ENCODE data around the gene ETS2. TPM values are rescaled to one million over a fixed set of nuclear protein-coding genes. Genes with fewer than 3 reads are reported as not detected.

The ETS2 gene
- total and polyA plus RNA-seq, 2 of the 8 experiments (the other 6 are each of a cell fraction or from before 2014, with no cell fraction given) = 11.0 to 45.1 TPM

GRCh38 chr21:38766987-38767722 is 38.6 kb upstream of the ETS2 start:
- H2AFZ ChIP-seq (ENCODE audit: low read length) = no peak overlapping the region
- H3K23ac ChIP-seq (ENCODE audit: insufficient read length) = no peak overlapping the region
- no peak overlapping the region for H3K4me3 ChIP-seq (ENCODE audit: extremely low read depth in 1 of 4, insufficient read depth in 2 of 4, low read depth in 3 of 4, low read length in 4 of 4)
- H2BK20ac ChIP-seq (ENCODE audit: low read length) = no peak overlapping the region
- no peak overlapping the region for H2BK15ac ChIP-seq (ENCODE audit: low read length)
- no peak overlapping the region for H2BK12ac ChIP-seq (ENCODE audit: low read depth, low read length)
- 81% methylated on average over 13 of the region's 13 CpGs; no CpG with 5 or more reads in 1 of the 2 experiments for WGBS, 2 experiments (ENCODE audit: extremely low coverage in 1 of 2, insufficient coverage in 1 of 2, insufficient read length in 1 of 2, insufficient replicate concordance in 2 of 2, low coverage in 1 of 2, low lambda C conversion rate in 2 of 2, missing lambda C conversion rate in 1 of 2)
- DNase-seq (ENCODE audit: low read depth in 1 of 2, low spot score in 2 of 2) (no peak), FAIRE-seq (no peak)
- no peaks in the 10 kb centered on the region; a peak in 2 of 7 replicates for H3K4me1 ChIP-seq (replicated peaks in 1 of 4; ENCODE audit: control insufficient read depth in 3 of 4, insufficient read depth in 4 of 4, low read length in 3 of 4)
- H3K79me2 ChIP-seq (ENCODE audit: control insufficient read depth in 1 of 2, insufficient read depth in 2 of 2, low read length in 2 of 2) = no peaks in the 10 kb centered on the region
- no peak overlapping the region for H4K91ac ChIP-seq (replicated peaks; ENCODE audit: insufficient read length, low read length)
- no peaks in the 10 kb centered on the region; a peak in 2 of 7 replicates for H3K27me3 ChIP-seq (replicated peaks in 1 of 4; ENCODE audit: control insufficient read depth in 3 of 4, extremely low read depth in 1 of 4, insufficient read depth in 3 of 4, low read length in 3 of 4)
- no peak overlapping the region for H3K18ac ChIP-seq (ENCODE audit: extremely low read depth, low read length)
- H3K4me2 ChIP-seq (ENCODE audit: insufficient read depth in 1 of 2, low read depth in 2 of 2, low read length in 2 of 2) = no peak overlapping the region
- H3K36me3 ChIP-seq (ENCODE audit: control insufficient read depth in 2 of 4, insufficient read depth in 4 of 4, low read length in 3 of 4) = no peaks in the 10 kb centered on the region
- TF ChIP-seq USF2 (IDR thresholded peaks at IDR 0.05; ENCODE audit: low read length) (no peak), RXRA (IDR thresholded peaks at IDR 0.05; ENCODE audit: insufficient read depth, low read depth, low read length) (no peak), POU5F1 (IDR thresholded peaks at IDR 0.05; ENCODE audit: low read depth, low read length) (no peak), BRCA1 (IDR thresholded peaks at IDR 0.05; ENCODE audit: low read depth, low read length) (no peak), CHD2 (IDR thresholded peaks at IDR 0.05; ENCODE audit: low read length) (no peak), RFX5 (IDR thresholded peaks at IDR 0.05; ENCODE audit: borderline replicate concordance, low read depth, low read length) (no peak), EGR1 (IDR thresholded peaks at IDR 0.05; ENCODE audit: borderline replicate concordance, low read depth, low read length) (no peak), TBP (IDR thresholded peaks at IDR 0.05; ENCODE audit: low read depth, low read length) (no peak)
- CTCF ChIA-PET (ENCODE audit: partially characterized antibody) = no interaction called here
- H3K79me1 ChIP-seq (ENCODE audit: low read depth, low read length) = no peaks in the 10 kb centered on the region
- H3K4ac ChIP-seq (replicated peaks; ENCODE audit: insufficient read length, low read depth, low read length) = no peak overlapping the region
- no peaks in the 10 kb centered on the region for H4K20me1 ChIP-seq (replicated peaks in 1 of 2; ENCODE audit: control insufficient read depth in 1 of 2, insufficient read depth in 2 of 2, low read length in 2 of 2)
- no peak overlapping the region for H2AK5ac ChIP-seq (ENCODE audit: low read depth, low read length)
- H3K23me2 ChIP-seq (ENCODE audit: low read depth, low read length) = no peaks in the 10 kb centered on the region; the same call in 1 of the 2 replicates
- H3K9me3 ChIP-seq (ENCODE audit: insufficient read depth in 2 of 2, low read depth in 1 of 2, low read length in 1 of 2) = peaks cover 0 to 4% of the 10 kb centered on the region in 2 experiments; a peak in 1 of 4 replicates
- no peak overlapping the region for H3K56ac ChIP-seq (replicated peaks; ENCODE audit: insufficient read length, low read depth, low read length)
- no peak overlapping the region for H4K5ac ChIP-seq (ENCODE audit: insufficient read length, low read depth, low read length)
- H4K8ac ChIP-seq (ENCODE audit: extremely low read depth, insufficient read depth, low read length) = no peak overlapping the region
- H3K9ac ChIP-seq (replicated peaks in 1 of 4; ENCODE audit: extremely low read depth in 1 of 4, low read depth in 3 of 4, low read length in 3 of 4) = no peak overlapping the region
- no peak overlapping the region for H3K27ac ChIP-seq (ENCODE audit: low read depth, low read length)
- no peak overlapping the region for H3K14ac ChIP-seq (ENCODE audit: insufficient read length)
- POLR2A ChIA-PET (ENCODE audit: partially characterized antibody) = no interaction called here
- no peak overlapping the region for H2BK5ac ChIP-seq (ENCODE audit: low read depth, low read length)
- H2BK120ac ChIP-seq (replicated peaks; ENCODE audit: low read depth, low read length) = no peak overlapping the region
